NOMO-1 (cell line): ENCODE data around the gene KANSL1.
"Not testable (repeated sequence)": the region's sequence is repeated elsewhere in the genome, so short reads cannot be mapped to it uniquely, and the experiment has no call there.

Experiments used
- DNase-seq, 2 experiments: peaks; one replicate each; lab custom pipeline; 2025; ENCODE audit not compliant: unreplicated experiment in 2 of 2; lab: John Stamatoyannopoulos, UW

The KANSL1 gene

DNA sequence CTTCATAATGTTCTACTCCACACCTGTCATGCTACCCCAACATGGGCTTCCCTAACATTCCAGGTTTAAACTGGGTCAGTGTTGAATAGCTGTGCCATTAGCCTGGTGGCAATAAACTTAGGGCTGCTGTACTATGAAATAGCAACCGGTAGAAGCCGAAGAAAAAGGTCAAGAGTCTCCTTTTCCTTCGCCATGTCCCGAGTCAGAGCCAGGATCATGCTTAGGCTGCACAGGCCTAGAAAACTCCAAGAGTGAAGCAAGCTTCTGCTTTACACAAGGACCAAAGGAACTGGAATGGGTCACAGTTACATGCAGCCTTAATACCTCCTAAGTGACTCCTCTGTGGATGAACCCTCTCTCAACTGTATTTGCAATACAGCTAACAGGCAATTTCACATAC, 105.4 kb downstream of the KANSL1 start:
- DNase-seq, result not testable (repeated sequence)

DNA sequence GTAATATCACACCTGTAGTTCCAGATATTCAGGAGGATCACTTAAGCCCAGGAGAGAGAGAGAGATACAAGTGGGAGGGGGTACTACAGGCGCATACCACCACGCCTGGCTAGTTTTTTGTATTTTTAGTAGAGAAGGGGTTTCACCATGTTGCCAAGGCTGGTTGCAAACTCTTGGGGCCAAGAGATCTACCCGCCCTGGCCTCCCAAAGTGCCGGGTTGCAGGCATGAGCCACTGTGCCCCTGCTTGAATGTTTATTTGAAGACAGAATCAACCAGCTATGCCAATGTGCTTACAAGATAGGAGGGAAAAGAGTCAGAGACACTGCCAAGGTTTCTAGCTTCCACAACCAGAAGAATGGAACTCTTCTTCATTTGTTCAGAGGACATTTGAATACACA, 106.4 kb downstream of the KANSL1 start:
- DNase-seq, result no peak

DNA sequence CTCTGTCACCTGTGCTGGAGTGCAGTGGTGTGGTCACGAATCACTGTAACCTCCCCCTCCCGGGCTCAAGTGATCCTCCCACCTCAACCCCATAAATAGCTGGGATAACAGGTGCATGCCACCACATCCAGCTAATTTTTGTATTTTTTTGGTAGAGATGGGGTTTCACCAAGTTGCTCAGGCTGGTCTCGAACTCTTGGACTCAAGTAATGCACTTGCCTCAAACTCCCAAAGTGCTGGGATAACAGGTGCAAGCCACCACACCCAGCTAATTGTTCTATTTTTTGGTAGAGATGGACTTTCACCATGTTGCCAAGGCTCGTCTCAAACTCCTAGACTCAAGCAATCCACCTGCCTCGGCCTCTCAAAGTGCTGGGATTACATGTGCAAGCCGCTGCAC, 107.7 kb downstream of the KANSL1 start:
- DNase-seq, result no peak

DNA sequence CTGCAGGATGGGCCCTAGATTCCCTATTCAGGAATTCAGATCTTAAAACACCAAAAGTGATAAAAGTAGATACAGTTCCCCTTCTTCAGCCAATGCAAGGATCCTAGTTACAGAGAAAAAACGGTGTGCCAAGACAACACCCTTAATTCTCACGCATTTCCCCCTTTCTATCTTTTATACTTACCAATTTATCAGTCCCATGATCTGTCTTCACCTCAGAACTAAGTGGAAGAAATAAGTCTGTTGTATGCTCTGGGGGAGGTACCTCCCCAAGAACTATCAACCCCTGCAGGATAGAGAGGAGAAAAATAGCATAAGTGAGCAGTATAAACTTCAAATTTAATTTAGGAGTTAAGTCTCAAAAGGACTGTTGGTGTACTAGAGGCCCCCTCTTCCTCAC, 111.0 kb downstream of the KANSL1 start:
- DNase-seq, result no peak

DNA sequence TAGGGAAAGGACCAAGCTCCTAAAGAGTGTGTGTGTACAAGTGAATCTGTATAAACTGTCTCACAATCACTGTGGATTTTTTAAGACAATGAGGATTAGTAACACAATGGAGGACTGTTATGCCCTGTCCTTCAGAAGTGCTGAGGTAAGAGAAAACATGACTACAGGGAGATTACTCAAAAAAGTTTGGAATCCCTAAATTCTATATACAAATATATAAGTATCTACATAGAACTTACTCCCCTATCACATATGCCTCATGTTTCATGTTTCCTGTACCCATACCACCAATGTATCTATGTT, 112.3 kb downstream of the KANSL1 start:
- no peak for DNase-seq

DNA sequence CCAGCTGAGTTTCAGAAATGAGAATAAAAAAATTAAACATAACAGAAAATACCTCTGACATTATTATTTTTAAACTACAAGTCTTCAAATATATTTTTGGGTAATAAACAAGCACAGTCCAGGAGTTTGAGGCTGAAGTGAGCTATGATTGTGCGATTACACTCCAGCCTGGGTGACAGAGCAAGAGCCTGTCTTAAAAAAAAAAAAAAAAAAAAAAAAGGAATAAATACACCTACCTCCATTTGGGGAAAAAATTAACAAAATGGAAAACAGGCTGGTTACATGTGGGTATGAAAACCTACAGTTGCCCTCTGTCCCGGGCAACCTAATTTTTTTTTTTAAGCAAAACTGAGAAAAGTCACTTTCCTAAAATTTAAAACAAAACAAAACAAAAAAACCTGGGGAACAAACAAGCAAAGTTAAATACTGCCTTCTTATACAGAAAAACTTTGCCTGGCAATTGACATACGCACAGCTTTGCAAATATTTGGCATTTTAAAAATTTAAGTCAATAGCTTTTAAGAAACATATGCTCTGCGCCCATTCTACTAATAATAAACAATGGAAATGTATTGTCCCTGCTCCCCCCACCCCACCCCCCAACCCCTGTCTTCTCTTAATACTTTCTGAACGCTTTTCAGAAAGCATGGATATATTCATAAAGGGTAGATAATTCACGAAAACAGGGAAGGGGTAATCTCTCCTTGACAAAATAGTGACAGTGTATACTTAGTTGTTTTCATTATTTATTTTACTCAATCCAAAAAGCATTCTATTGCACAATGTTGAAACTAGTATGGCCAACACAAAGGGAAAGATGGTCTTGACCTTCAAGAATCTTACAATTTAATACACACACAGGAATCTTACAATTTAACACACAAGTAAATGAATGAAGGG, 112.9 kb downstream of the KANSL1 start:
- DNase-seq, result no peak

DNA sequence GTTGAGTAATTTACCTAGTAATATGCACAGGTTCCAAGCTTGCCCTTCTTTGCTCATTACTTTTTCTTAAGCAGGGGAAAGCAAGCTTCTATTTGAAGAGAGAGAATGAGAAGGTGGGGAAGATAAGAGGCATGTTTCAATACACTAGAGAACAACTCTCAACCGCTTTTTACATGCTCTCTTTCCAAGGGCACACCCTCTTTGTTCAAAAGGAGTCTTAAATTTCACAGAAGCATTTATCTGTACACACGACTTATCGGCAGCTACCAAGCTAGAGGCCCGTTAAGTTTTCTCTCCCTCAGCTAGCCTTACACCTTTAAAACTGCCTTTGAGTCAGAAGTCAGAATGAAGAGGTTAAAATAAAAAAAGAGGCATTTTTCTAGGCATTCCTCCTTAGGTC, 114.6 kb downstream of the KANSL1 start:
- no peak for DNase-seq

DNA sequence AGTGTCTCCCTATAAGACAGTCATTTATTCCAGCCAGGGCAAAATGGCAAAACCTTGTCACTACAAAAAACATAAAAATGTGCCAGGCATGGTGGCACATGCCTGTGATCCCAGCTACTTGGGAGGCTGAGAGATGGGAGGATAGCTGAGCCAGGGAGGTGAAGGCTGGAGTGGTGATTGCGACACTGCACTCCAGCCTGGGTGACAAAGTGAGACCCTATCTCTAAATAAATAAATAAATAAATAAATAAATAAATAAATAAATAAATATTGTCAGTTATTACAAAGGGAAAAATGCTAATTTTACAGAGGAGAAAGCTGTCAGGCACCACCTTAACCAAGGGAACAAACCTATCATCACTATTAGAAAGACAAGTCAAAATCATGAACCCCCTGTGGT, 118.7 kb downstream of the KANSL1 start:
- DNase-seq, result no peak

DNA sequence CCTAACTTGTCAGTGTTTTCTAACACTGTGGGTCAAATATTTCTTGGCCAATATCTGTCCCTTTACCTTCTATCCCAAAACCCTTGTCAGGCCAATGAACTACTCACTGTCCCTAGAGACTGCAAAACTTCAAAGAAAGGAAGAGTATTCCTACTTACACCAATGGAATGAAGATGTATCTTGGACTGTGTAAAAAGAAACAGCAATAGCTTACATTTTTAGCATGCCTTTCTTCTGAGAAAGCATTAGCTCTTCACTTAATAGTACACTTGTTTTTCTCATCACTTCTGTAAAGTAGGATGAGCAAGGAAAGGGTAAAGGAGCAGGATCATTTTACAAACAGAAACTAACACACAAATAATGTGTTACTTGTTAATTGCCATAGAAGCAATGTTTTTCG, 120.2 kb downstream of the KANSL1 start:
- DNase-seq, result no peak

DNA sequence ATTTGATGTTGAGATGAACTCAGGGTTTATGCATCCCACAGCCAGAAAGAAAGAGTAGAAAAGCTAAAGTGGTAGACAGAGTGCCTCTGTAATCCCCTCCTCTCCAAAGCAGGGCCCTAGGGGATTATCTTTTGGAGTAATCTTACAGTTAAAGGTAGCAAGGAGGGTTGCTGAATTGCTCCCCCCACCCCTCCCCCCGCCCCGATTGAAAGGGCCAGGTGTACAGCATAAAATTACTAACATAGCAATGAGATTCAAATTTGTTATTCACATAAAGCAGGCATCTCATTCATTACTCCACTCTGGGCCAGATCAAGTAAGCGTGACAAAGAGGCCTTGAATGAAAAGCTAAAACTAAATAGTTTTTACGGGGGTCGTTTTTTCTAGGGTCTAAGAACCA, 121.4 kb downstream of the KANSL1 start:
- no peak for DNase-seq

DNA sequence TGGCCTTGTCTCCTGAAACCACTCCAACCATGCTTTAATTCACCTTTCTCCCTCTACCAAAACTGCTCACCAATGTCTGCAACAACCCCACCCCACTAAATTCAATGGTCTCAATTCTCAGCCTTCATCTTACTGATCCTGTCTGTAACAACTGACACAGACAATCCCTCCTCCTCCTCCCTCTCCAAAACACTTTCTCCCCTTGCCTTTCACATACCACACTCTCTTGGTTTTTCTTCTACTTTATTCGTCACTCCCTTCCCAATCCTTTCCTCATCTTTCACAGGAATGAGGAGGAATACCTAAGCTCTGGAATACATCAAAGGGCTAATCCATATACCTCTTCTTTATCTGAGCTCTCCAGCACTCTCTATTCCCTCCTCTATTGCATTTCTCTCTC, 128.8 kb downstream of the KANSL1 start:
- no peak for DNase-seq

DNA sequence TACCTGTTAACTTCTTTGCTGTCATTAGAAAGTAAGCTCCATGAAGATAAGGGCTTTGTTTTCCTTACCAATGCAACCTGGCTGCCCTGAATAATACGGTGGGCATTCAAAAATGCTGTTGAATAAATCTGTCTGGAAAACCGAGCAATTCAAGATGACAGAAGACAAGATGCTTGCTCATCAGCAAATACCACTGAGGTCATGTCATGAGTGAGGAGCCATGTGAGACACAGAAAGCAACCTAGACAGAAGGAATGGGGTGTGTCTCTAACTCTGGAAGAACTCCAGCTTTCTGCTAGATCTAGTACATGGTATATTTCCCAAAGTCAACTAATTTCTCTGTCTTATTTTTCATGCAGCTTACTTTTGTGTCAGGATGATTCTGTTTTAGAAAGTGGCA, 130.0 kb downstream of the KANSL1 start:
- no peak for DNase-seq

DNA sequence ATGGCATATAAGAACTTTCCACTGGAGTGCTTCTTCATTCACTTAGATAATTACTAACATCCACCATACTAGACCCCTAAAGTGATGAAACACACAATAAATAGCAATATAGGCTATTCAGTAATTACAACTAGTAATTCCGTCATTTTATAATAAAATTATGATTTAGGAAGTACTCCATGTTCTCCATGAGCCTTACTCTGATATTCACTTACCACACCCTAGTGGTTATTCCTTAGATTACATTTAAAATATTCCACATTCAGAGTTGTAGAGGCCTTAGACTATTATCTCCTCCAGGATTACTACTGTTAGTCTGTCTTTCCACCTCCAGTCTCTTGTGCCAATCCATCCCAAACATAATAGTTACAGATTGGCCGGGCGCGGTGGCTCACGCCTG, 131.8 kb downstream of the KANSL1 start:
- peak in 1 of 2 experiments; percentile 9 for DNase-seq

DNA sequence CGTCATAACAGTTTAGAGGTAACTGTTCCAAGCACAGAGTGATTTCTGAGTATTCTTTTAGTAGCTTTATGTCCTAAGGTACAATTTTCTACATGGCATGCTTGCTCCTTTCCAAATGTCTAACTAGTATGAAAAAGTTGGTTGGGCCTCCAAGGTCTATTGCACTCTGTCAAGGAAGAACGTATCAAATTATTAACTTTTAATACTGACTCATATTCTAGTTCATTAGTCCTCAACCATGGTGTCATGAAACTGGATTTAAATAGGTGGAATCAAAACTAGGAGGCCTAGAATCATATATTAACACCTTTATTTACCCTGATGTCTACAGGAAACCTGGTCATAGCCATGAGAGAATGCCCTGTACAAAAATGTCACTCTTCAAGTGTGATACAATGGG, 132.8 kb downstream of the KANSL1 start:
- DNase-seq, result no peak

DNA sequence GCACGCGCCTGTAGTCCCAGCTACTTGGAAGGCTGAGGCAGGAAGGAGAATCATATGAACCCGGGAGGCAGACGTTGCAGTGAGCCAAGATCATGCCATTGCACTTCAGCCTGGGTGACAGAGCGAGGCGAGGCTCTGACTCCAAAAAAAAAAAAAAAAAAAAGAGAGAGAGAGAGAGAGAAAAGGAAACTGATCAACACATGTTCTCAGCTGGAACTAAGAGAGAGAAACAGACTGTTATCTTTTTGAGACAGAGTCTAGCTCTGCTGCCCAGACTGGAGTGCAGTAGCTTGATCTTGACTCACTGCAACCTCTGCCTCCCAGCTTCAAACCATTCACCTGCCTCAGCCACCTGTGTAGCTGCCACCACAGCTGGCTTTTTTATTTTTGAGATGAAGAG, 133.7 kb downstream of the KANSL1 start:
- DNase-seq, result no peak

DNA sequence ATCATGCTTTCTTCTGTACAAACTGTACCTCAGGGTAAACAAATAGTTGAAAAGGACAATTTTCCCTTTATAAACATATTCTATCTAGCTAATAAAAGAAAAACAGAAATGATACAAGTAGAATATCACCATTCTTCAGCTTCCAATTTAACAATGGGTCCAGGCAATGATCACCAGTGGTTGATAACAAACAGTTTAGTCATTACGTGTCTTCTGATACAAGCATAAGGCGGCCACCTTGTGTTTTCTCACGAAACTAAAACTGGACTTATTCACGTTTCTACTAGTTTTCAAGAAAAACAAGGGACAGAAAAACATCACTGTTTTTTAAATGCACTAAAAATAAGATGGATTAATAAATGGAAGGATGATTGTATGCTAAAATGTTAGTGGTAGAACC, 135.9 kb downstream of the KANSL1 start:
- no peak for DNase-seq

DNA sequence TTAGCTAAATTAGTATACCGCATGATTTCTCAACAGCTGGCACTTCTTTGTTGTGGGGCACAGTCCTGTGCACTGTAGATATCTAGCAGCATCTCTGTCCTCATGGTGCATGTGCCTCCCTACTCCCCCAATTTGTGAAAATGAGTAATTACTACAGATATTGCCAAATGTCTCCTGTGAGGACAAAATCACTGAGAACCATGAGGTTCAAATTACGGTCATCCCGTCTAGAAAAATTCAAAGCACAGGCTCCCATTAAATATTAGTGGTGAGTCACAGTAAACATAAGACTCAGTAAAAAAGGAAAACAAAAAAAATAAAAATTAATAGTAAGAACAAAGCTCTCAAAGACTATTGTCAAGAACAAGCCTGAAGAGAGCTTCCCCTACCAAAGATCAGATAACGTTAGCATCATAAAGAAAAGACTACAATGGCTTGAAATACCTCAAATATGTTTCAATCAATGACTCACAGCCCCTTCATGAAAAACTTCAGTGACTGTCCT, 136.4 kb downstream of the KANSL1 start:
- peak; percentile 67 to 83 for DNase-seq

DNA sequence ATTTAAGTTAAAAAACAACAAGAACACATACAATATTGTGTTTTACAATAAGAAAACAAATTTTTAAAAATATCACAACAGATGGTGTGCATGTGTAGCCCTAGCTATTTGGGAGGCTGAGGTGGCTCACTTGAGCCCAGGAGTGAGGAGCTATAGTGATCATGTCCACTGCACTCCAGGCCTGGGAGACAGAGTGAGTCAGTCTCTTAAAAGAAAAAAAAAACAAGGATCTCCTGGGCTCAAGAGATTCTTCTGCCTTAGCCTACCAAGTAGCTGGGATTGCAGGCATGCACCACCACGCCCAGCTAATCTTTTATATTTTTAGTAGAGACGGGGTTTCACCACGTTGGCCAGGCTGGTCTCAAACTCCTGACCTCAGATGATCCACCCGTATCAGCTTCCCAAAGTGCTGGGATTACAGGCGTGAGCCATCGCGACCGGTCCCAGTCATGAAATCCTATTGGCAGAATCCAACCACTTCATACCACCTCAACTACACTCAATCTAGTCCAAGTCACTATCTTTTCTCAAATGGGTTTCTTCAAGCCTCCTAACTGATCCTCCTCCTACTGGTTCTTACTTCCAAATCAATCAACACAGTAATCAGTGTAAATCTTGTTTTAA, 139.2 kb downstream of the KANSL1 start:
- no peak for DNase-seq

DNA sequence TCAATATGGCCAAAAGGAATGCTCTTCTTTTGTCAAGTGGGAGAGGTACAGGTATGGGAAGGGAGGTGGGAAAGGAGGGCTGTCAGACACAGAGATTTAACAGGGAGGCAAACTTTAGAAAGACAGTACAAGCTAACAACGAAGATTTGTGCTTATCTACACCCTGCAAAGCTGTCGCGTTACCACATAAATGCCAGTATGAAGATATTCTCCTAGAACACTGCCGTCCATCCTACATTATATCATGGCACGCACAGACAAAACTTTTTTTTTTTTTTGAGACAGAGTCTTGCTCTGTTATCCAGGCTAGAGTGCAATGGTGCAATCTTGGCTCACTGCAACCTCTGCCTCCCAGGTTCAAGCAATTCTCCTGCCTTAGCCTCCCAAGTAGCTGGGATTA, 143.6 kb downstream of the KANSL1 start:
- DNase-seq, result no peak

DNA sequence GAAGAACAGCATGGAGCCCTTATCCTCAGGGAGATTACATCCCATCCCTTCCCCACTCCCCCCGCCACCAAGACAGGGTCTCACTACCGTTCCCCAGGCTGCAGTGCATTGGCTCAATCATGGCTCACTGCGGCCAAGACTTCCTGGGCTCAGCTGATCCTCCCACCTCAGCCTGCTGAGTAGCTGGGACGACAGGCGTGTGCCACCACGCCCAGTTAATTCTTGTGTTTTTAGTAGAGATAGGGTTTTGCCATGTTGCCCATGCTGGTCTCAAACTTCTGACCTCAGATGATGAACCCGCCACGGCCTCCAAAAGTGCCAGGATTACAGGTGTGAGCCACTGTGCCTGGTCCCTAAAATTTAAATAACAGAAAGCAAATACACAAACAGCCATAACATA, 145.4 kb downstream of the KANSL1 start:
- no peak for DNase-seq

DNA sequence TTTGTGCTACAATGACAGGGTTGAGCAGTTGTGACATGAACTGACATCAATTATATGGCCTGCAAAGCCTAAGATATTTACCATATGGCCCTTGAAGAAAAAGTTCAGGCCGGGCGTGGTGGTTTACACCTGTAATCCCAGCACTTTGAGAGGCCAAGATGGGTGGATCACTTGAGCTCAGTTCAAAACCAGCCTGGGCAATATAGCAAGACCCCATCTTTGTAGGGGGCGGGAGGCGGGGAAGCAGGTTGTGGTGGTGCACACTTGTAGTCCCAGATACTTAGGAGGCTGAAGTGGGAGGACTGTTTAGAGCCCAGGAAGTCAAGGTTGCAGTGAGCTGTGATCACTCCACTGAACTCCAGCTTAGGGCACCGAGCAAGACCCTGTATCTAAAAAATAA, 145.8 kb downstream of the KANSL1 start:
- DNase-seq, result no peak

DNA sequence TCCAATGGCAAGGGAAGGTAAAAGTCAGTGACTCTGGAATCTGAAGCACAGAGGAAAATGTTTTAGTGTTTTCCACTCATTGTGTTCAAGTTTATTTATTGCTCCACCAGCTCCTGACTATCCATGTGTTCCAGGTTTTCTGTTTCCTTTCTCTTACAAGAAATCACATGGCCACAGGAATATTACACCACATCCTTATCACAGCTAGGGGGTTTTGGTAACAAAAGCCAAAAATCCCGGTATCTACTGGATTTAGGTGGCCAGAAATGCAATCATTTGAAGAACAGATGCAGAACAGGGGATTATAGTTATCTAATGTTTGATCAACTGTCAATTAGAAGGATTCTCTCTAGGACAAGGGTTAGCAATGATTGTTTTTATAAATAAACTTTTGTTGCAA, 146.3 kb downstream of the KANSL1 start:
- no peak for DNase-seq
